Smooth muscle cell of trachea (primary cell): ENCODE measurements around the gene FOXD4L4. TPM values are rescaled to one million over a fixed set of nuclear protein-coding genes. Genes with fewer than 3 reads are reported as not detected.

Experiments used
- total RNA-seq: library from RNA; depleted of rRNA; stranded (reverse); fragments of >200 nt; gene quantifications from 2 replicates; pipeline ENCODE4 v1.2.1, GENCODE V29; 2014

The FOXD4L4 gene
- total RNA-seq: 0.17 and 0.29 TPM in 2 replicates

GRCh38 chr9:65737096-65737564, at the start of gene FOXD4L4:
TSS of gene FOXD4L4 (plus strand) at chr9:65737146. CDS start at chr9:65737146, 0 bp downstream.

Other genes starting within 250 kb of the FOXD4L4 start
- gene ZNG1E, start 61.2 kb upstream of the FOXD4L4 start, total RNA-seq: 16.2 and 51.8 TPM in 2 replicates